Right renal pelvis (tissue), 4 donors: ENCODE data around the gene HNRNPK. TPM values are rescaled to one million over a fixed set of nuclear protein-coding genes. Genes with fewer than 3 reads are reported as not detected.

Experiments used
- DNase-seq, 4 donors: peaks; one replicate each; pipeline ENCODE4 v3.0.0-alpha.2; 2013; ENCODE audit warnings: low read depth in 4 of 4, low spot score in 3 of 4, missing footprints in 1 of 4
- polyA plus RNA-seq, 4 donors: library from polyadenylated mRNA; unstranded; fragments of 120-200 nt; gene quantifications; one replicate each; pipeline ENCODE4 v1.2.1, GENCODE V29; 2013; ENCODE audit not compliant: insufficient read length in 4 of 4

HNRNPK gene
- polyA plus RNA-seq, 4 donors: 885 to 1,042 (median 1,027) TPM

DNA sequence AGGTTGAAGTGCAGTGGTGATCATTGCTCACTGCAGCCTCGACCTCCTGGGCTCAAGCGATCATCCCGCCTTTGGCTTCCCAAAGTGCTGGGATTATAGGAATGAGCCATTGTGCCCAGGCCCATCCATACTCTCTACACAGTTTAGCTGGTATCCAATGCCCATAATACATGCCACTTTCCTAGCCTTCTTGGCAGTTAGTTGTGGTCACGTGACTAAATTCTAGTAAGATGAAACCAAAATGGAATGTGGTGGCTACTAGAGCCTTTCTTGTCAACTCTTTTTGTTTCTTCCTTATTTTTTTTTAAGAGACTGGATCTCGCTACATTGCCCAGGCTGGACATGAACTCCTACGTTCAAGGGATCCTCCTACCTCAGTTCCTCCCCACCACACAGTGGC is 43.5 kb downstream of the HNRNPK start:
- DNase-seq: no peak

DNA sequence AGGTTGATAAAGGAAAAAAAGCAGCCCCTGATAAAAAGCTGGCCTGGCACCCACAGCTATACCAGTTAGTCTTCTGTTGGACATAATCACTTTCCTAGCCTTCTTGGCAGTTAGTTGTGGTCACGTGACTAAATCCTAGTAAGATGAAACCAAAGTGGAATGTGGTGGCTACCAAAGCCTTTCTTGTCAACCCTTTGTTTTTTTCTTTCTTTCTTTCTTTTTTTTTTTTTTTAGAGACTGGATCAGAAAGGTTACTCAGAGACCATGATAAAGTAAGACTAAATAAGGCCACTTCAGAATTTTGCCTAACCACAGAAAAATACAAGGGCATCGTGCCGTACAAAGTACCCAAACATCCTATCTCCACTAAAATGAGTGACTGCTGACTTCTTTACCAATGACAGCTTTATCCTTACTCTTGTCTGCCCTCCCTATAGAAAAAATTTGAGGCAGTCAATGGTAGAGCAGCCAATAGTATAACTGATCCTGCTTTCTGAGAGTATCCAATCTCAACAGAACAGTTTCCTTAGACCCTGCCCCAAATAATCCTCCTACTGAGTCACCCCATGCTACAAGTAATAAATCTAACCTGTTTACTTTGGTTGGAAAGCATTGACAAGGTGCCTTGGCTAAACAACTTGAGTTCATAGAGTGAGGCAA is 44.6 kb downstream of the HNRNPK start:
- no peak for DNase-seq

DNA sequence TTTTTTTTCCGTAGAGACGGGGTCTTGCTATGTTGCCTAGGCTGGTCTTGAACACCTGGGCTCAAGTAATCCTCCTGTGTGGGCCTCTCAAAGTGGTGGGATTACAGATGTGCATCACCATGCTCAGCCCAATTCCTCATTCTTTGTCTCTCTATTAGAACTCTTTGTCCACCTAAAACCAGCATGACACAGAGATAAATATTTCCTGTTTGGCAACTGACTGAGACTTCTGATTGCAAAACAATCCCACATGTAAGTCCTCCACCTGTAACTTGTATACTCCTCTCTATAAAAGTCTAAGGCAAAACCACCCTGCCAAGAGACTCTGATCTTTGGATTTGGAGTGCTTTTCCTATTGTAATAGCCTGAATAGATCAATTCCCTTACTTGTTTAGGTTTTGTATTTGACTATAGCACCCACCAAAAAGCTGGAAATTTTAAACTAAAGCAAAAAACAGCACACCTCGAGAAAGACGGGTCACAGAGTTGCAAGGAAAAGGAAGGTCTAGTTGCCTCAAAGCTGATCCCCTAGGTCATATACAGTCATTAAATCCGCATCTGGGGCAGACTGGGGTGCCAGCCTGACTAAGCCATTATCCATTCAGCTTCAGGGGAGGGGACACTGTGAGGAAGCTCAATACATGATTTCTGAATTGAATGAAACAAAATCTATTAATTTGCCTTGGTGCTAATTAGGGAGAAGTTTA is 45.3 kb downstream of the HNRNPK start:
- no peak for DNase-seq

DNA sequence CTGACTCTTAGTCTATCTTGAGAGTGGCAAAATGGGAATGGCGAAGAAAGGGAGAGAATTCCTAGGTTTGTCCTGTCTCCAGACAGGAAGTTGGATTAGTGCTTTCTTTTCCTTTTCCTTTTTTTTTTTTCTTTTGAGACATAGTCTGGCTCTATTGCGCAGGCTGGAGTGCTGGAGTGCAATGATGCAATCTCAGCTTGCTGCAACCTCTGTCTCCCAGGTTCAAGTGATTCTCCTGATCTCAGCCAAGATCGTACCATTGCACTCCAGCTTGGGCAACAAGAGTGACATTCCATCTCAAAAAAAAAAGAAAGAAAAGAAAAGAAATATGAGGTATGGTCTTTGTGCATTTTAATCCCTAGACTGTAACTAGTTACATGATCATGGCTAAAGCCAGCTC is 46.2 kb downstream of the HNRNPK start:
- DNase-seq: no peak

DNA sequence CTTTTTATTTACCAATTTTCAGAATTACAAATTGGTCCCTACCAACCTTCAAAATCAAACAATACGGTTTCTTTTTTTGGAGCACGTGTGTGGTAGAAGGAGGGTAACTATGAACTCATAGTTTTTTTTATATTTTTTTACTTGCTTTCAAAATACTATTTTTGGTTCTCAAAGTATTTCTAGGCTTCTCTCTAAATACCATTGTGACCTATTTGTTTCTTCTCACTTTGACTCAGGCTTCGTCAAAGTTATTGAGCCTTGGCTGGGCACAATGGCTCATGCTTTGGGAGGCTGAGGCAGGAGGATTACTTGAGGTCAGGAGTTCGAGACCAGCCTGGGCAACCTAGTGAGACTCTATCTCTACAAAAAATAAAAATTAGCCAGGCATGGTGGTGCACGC is 47.2 kb downstream of the HNRNPK start:
- no peak for DNase-seq

DNA sequence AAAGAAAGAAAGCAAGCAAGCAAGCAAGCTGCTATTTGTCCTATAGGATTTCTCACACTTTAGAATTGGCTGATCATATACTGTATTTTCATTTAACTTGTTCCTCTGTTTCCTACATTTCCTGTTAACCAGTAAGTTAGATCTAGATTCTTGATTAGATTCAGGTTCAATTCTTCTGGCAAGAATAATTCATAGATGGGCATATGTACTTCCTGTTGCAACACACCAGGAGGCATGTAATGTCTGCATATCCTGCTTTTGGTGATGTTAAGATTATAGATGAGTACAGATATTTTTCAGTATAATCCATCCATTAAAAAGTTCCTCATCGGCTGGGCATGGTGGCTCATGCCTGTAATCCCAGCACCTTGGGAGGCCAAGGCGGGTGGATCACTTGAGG is 48.0 kb downstream of the HNRNPK start:
- DNase-seq: no peak

DNA sequence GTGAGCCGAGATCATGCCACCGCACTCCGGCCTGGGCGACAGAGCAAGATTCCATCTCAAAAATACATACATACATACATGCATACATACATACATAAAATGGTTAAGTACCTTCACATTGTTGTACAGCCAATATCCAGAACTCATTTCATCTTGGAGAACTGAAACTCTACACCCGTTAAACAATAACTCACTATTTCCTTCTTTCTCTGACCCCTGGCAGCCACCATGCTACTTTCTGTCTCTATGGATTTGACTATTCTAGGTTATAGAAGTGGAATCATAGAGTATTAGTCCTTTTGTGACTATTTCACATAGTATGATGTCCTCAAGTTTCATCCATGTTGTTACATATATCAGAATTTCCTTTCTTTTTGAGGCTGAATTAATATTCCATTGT is 49.1 kb downstream of the HNRNPK start:
- DNase-seq: no peak

DNA sequence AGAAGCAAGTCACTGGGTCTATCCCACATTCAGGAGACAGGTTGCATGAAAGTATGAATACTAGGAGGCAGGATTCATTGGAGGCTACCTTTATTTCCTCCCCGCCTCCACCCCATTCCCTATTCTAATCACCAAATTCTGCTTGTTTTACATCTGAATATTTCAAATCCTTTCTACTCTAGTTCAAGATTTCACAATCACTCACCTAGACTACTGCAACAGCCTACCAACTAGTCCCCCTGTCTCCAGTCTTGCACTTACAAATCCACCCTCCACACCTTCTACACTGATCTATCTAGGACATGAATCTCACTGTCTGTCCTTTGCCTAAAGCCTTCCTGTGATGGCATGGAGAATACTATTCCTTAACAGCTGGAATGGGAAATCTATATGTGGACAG is 52.4 kb downstream of the HNRNPK start:
- DNase-seq: no peak

DNA sequence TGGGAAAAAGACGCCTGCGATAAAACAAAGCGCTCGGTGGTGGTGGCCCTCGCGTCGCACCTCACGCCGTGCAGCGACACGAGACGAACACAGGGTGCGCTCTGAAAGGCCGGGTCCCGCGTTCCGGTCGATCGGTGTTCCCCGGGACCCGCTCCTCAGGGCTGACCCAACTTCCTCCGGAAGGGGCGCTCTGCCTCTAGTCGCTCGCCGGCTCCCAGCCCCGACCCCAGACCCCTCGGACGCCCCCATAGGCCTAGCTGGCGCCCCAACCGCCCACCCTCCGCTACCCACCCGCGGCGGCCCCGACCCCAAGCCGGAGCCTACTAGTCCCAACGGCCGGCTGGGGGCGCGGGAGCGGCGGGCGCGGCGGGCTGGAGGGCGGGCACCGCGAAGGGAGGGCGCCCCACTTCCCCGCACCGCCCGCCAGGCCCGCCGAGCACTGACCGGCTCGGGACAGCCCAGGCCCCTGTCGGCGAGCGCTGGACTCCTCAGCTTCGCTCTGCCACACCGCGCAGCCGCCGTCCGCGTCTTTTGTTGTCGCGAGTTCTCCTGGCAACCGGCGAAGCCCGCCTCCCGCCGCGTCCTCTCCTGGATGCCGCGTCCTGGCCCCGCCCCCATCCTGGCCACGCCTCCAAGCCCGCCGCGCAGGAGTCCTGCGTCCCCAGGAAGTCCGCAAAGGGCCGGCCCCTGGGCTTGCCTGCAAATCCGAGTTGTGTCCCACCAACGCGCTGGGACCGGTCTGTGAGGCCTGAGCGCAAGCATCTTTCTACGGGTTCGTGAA is 58.9 kb downstream of the HNRNPK start, which contains the start of gene KIF27:
Gene KIF27, minus strand, starts transcription at position 506 of the 781 bp plus-strand sequence. CDS start 5,841 bp downstream, outside the sequence.
- DNase-seq: peak; percentile 93 to 97 (median 96)

DNA sequence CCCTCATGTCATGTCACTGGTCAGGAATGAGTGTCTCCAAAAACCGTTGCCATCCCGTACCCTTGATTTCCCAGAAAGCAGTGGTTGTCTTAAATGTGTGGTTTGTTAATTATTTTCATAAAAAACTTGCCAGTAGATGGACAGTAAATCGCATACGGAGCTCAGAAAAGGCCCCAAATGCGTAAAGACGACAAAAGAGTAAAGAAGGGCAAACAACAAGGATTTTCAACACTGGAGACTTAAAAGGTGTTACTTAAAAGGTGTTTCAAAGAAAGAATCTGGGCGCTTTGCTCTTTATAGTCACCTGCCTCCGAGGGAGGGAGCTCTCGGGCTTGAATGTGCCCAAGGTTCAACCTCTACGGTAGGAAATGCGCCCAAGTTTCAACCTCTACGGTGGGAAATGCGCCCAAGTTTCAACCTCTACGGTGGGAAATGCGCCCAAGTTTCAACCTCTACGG is 59.5 kb downstream of the HNRNPK start:
- peak in 3 of 4 donors; percentile 47 to 66 (median 48) for DNase-seq

DNA sequence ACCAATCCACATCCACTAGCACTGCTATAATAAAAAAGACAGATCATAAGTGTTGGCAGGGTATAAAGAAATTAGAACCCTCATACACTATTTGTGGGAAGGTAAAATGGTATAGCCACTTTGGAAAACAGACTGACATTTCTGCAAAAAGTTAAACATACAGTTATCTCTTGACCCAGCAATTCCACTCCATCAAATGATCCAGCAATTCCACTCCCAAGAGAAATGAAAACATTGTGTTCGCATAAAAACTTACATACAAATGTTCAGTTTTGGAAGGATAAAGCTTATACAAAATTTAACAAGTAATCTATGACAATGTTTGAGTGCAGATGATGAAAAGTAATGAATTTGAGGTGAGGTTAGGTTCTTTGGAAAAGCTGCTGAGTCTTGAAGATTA is 60.9 kb downstream of the HNRNPK start:
- DNase-seq: no peak

Other genes starting within 250 kb of the HNRNPK start
- 10 to 100 TPM; 15.9 to 19.2 (median 16.7) TPM for gene GKAP1, start 162.4 kb downstream of the HNRNPK start, polyA plus RNA-seq
- gene KIF27, start 58.8 kb downstream of the HNRNPK start, polyA plus RNA-seq: 10 to 100 TPM; 16.0 to 21.2 (median 19.3) TPM
- gene RMI1, start 590 bp upstream of the HNRNPK start, polyA plus RNA-seq: 10 to 100 TPM; 20.5 to 26.8 (median 24.7) TPM